SK-N-SH (cell line): Measurements from ENCODE around the gene MYLK3. TPM values are rescaled to one million over a fixed set of nuclear protein-coding genes. Genes with fewer than 3 reads are reported as not detected.

Source experiments
- CTCF ChIA-PET: fragments of 300-600, 350-600 bp; formaldehyde crosslinking; extraction: SDS; loops from one replicate; lab custom pipeline; 2021; lab: Yijun Ruan, JAX
- POLR2A ChIA-PET: fragments of 350-600 bp; sonication (Branson Sonifier 250); formaldehyde crosslinking; extraction: SDS; loops from one replicate; lab custom pipeline; 2020; ENCODE audit warnings: antibody characterized with exemption, inconsistent platforms; lab: Yijun Ruan, JAX
- DNase-seq: peaks from one replicate; pipeline ENCODE4 v3.0.0; 2012
- H2AFZ ChIP-seq: fragments of 200-600 bp; sonication (generic); 2 replicates; pipeline ENCODE4 v1.8.1; 2016; ENCODE audit warnings: antibody characterized with exemption, mild to moderate bottlenecking, low read depth
- H3F3A ChIP-seq: fragments of 200-600 bp; sonication (generic); replicated peaks from 2 replicates; pipeline ENCODE3; 2016; ENCODE audit warnings: antibody characterized with exemption, mild to moderate bottlenecking; ENCODE audit not compliant: insufficient read depth
- H3K27ac ChIP-seq, 2 experiments: fragments of 200-500 bp in 1 of 2; fragments of 200-600 bp in 1 of 2; sonication (Bioruptor generic) in 1 of 2; sonication (generic), shearing (Covaris generic) in 1 of 2; 2 replicates each; pipeline versions ENCODE4 v1.5.1 to v1.6.1; 2014 to 2016; ENCODE audit warnings: low read depth in 2 of 2, inconsistent platforms in 1 of 2, low read length in 1 of 2, mild to moderate bottlenecking in 1 of 2, mixed read lengths in 1 of 2
- H3K27me3 ChIP-seq: fragments of 200-600 bp; sonication (generic), shearing (Covaris generic); 2 replicates; pipeline ENCODE4 v1.6.1; 2016; ENCODE audit warnings: mixed run types; ENCODE audit not compliant: insufficient read depth
- H3K36me3 ChIP-seq, 2 experiments: fragments of 200-500 bp in 1 of 2; fragments of 200-600 bp in 1 of 2; sonication (Bioruptor generic) in 1 of 2; sonication (generic) in 1 of 2; replicated peaks in 1 of 2; 2 replicates each; pipeline versions ENCODE3 to v1.5.1; 2014 to 2016; ENCODE audit warnings: low read length in 1 of 2, mild to moderate bottlenecking in 1 of 2; ENCODE audit not compliant: insufficient read depth in 2 of 2, control insufficient read depth in 1 of 2
- H3K4me1 ChIP-seq, 2 experiments: fragments of 200-500 bp in 1 of 2; fragments of 200-600 bp in 1 of 2; sonication (Bioruptor generic) in 1 of 2; sonication (generic), shearing (Covaris generic) in 1 of 2; 2 replicates each; pipeline versions ENCODE4 v1.5.1 to v1.6.1; 2014 to 2016; ENCODE audit warnings: low read depth in 1 of 2, low read length in 1 of 2, mixed run types in 1 of 2; ENCODE audit not compliant: insufficient read depth in 2 of 2, control insufficient read depth in 1 of 2
- H3K4me2 ChIP-seq: fragments of 200-600 bp; sonication (generic), shearing (Covaris generic); 2 replicates; pipeline ENCODE4 v1.6.1; 2017; ENCODE audit warnings: mixed run types
- H3K4me3 ChIP-seq, 2 experiments: fragments of 200-500 bp in 1 of 2; fragments of 200-600 bp in 1 of 2; sonication (Bioruptor generic) in 1 of 2; sonication (generic), shearing (Covaris generic) in 1 of 2; 2 replicates each; pipeline versions ENCODE4 v1.5.1 to v1.8.1; 2014 to 2016; ENCODE audit warnings: low read depth in 2 of 2, inconsistent platforms in 1 of 2, low read length in 1 of 2, mild to moderate bottlenecking in 1 of 2, mixed read lengths in 1 of 2, moderate library complexity in 1 of 2
- H3K79me2 ChIP-seq: fragments of 200-600 bp; sonication (generic); 2 replicates; pipeline ENCODE4 v1.8.1; 2017; ENCODE audit warnings: mild to moderate bottlenecking; ENCODE audit not compliant: insufficient read depth
- H3K9ac ChIP-seq: fragments of 200-600 bp; sonication (generic); 2 replicates; pipeline ENCODE4 v1.6.1; 2017; ENCODE audit warnings: mixed run types
- H3K9me2 ChIP-seq: fragments of 200-600 bp; sonication (generic); 2 replicates; pipeline ENCODE4 v1.6.1; 2017; ENCODE audit warnings: mixed run types
- H3K9me3 ChIP-seq: fragments of 200-600 bp; sonication (generic); 2 replicates; pipeline ENCODE4 v1.6.1; 2017; ENCODE audit warnings: mixed run types, mild to moderate bottlenecking, moderate library complexity
- H4K20me1 ChIP-seq: fragments of 200-600 bp; sonication (generic); 2 replicates; pipeline ENCODE4 v1.6.1; 2017; ENCODE audit warnings: mild to moderate bottlenecking, mixed run types; ENCODE audit not compliant: insufficient read depth
- CHD2 ChIP-seq: fragments of 150-350 bp; IDR thresholded peaks from 2 replicates; pipeline ENCODE4 v1.6.1; 2018; ENCODE audit warnings: low read length; ENCODE audit not compliant: partially characterized antibody
- ELF1 ChIP-seq: IDR thresholded peaks from 2 replicates; pipeline ENCODE4 v1.4.0; 2012
- EP300 ChIP-seq, 2 experiments: IDR thresholded peaks; 2 replicates each; pipeline versions ENCODE4 v1.4.0 to v1.6.1; 2012; ENCODE audit warnings: borderline replicate concordance in 1 of 2, low read depth in 1 of 2, low read length in 1 of 2
- FOXJ3 ChIP-seq: sonication (generic); formaldehyde crosslinking; IDR thresholded peaks from 2 replicates; pipeline ENCODE4 v1.5.1; 2020; ENCODE audit warnings: mild to moderate bottlenecking, missing genetic modification reagents
- GABPA ChIP-seq: IDR thresholded peaks from 2 replicates; pipeline ENCODE4 v1.4.0; 2012; ENCODE audit warnings: low read depth, mild to moderate bottlenecking
- GATA2 ChIP-seq: sonication (generic); formaldehyde crosslinking; IDR thresholded peaks from 2 replicates; pipeline ENCODE4 v1.5.0; 2020; ENCODE audit warnings: mild to moderate bottlenecking, missing genetic modification reagents
- MEF2A ChIP-seq: IDR thresholded peaks from 2 replicates; pipeline ENCODE4 v1.4.0; 2012; ENCODE audit warnings: low read depth, borderline replicate concordance
- NRF1 ChIP-seq: IDR thresholded peaks from 2 replicates; pipeline ENCODE4 v1.6.1; 2012; ENCODE audit warnings: low read depth, mild to moderate bottlenecking, low read length
- POLR2AphosphoS5 ChIP-seq: IDR thresholded peaks from 2 replicates; pipeline ENCODE4 v1.6.1; 2012; ENCODE audit warnings: low read depth, low read length
- RAD21 ChIP-seq: IDR thresholded peaks from 2 replicates; pipeline ENCODE4 v1.6.1; 2012; ENCODE audit warnings: mild to moderate bottlenecking, low read length
- RCOR1 ChIP-seq: fragments of 150-350 bp; IDR thresholded peaks from 2 replicates; pipeline ENCODE4 v1.6.1; 2017; ENCODE audit warnings: antibody characterized with exemption, low read length
- SIN3A ChIP-seq: IDR thresholded peaks from 2 replicates; pipeline ENCODE4 v1.6.1; 2012; ENCODE audit warnings: low read depth, mild to moderate bottlenecking, low read length, moderate library complexity, borderline replicate concordance
- WGBS: methylation state at CpG from one replicate; pipeline ENCODE4 v1.1.6; 2017; ENCODE audit warnings: low lambda C conversion rate; 5-methylcytosine and 5-hydroxymethylcytosine counted together
- polyA plus RNA-seq, 3 experiments: library from polyadenylated mRNA; depleted of rRNA; stranded (reverse); fragments of >200 nt; gene quantifications; 2 replicates each; pipeline ENCODE4 v1.2.3, GENCODE V29; 2012
- TF ChIP-seq, protein P1 (sequence below): IDR thresholded peaks from 2 replicates; pipeline ENCODE4 v1.4.0; 2012; ENCODE audit warnings: low read depth, borderline replicate concordance
- TF ChIP-seq, protein P2 (sequence below): fragments of 200-600 bp; sonication (generic); IDR thresholded peaks from 2 replicates; pipeline ENCODE4 v1.6.1; 2017; ENCODE audit warnings: antibody characterized with exemption, mild to moderate bottlenecking, moderate library complexity
- TF ChIP-seq, protein P3 (sequence below): fragments of 150-350 bp; IDR thresholded peaks from 2 replicates; pipeline ENCODE4 v1.6.1; 2016; ENCODE audit warnings: mild to moderate bottlenecking, low read depth, low read length

Gene MYLK3
- polyA plus RNA-seq, 1 of the 3 experiments (the other 2 are of a cell fraction) = 0.05 TPM

DNA sequence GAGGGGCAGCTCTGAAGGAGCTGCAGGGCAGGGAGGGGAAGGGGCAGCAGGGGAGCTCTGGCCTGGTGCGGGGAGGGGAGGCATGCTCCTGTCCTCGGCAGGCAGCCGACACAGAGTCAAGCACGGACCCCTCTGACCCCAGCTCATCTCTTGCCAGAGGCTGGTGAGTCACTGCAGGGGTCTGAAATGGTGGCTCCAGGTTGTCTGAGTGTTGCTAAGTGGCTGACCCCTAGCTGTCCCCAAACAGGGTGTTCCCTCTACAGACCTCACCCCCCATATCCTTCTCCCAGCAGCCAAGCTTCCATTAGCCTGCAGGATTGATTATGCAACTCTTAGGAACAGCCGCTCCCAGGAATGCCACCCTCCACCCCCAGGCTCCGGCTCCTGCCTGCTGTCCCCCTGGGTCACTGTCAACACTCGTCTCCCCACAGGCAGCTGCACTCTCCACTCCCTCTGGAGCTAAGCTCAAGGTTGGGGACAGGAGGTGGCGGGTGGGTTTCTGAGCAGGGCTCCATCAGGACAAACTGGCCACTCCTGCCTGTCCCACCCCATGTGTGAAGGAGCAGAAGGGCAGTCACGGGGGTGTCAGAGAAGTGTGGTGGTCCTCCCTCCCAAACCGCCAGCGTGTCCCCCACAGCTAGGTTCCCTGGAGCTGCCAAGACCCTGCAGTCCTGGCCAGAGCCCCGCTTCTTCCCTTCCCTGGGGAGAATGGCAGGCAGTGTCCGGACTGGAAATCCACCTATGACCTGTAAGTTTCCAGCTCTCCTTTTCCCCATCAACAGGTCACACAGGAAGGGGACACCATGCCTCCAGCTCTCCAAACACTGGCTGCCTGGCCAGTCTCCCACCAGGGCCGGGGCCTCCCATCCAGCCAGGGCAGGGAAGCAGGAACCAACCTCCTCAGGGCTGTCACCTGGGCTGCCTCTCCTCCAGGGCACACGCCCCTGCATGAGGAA is 1.0 kb downstream of the MYLK3 start (continued):
- TF ChIP-seq, protein P1, sequence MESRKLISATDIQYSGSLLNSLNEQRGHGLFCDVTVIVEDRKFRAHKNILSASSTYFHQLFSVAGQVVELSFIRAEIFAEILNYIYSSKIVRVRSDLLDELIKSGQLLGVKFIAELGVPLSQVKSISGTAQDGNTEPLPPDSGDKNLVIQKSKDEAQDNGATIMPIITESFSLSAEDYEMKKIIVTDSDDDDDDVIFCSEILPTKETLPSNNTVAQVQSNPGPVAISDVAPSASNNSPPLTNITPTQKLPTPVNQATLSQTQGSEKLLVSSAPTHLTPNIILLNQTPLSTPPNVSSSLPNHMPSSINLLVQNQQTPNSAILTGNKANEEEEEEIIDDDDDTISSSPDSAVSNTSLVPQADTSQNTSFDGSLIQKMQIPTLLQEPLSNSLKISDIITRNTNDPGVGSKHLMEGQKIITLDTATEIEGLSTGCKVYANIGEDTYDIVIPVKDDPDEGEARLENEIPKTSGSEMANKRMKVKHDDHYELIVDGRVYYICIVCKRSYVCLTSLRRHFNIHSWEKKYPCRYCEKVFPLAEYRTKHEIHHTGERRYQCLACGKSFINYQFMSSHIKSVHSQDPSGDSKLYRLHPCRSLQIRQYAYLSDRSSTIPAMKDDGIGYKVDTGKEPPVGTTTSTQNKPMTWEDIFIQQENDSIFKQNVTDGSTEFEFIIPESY = no peak
- no peak for TF ChIP-seq EP300 (IDR thresholded peaks at IDR 0.05; ENCODE audit: borderline replicate concordance in 1 of 2, low read depth in 1 of 2, low read length in 1 of 2)
- no peak for TF ChIP-seq RAD21
- no peak for TF ChIP-seq NRF1
- TF ChIP-seq ELF1 = no peak

DNA sequence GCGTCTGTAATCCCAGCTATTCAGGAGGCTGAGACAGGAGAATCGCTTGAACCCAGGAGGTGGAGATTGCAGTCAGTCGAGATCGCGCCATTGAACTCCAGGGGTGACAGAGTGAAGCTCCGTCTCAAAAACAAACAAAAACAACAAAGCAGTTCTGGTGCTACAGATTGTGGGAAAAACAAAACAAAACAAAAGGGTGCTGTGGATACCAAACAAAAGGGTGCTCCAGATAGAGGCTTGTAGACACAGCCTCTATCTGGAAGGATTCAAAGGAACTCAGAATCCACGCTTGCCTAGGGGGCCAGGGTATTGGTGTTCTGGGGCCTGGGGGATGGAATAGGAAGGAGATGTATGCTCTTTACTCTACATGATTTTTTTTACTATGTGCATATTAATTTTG is 2.5 kb downstream of the MYLK3 start:
- Histone ChIP-seq H3K27ac (no peak overlapping the region), H3K79me2 (no peaks in the 10 kb centered on the region), H3K9ac (no peak overlapping the region), H3F3A (no peaks in the 10 kb centered on the region), H3K36me3 (no peaks in the 10 kb centered on the region), H3K4me2 (no peak overlapping the region), H3K9me2 (no peaks in the 10 kb centered on the region), H3K27me3 (no peaks in the 10 kb centered on the region), H3K9me3 (no peaks in the 10 kb centered on the region), H2AFZ (no peak overlapping the region), H3K4me1 (peaks cover 0 to 8% of the 10 kb centered on the region in 2 experiments; a peak in 1 of 4 replicates), H3K4me3 (no peak overlapping the region), H4K20me1 (no peaks in the 10 kb centered on the region)
- no peak for DNase-seq
- CTCF ChIA-PET = interaction anchor here (0.6 to 1.6 kb wide), 2 partner anchors 11 to 1371 kb away, joined by 3 to 4 read pairs; no protein-coding TSS in a partner anchor
- POLR2A ChIA-PET = no interaction called here
- WGBS = 87% methylated on average over 7 of the region's 7 CpGs
- TF ChIP-seq RAD21 (no peak), CHD2 (no peak), SIN3A (no peak), MEF2A (no peak), POLR2AphosphoS5 (no peak), ELF1 (no peak), FOXJ3 (CRISPR knock-in tag) (no peak), GABPA (no peak), RCOR1 (no peak), GATA2 (CRISPR knock-in tag) (no peak)
- TF ChIP-seq, protein P2, sequence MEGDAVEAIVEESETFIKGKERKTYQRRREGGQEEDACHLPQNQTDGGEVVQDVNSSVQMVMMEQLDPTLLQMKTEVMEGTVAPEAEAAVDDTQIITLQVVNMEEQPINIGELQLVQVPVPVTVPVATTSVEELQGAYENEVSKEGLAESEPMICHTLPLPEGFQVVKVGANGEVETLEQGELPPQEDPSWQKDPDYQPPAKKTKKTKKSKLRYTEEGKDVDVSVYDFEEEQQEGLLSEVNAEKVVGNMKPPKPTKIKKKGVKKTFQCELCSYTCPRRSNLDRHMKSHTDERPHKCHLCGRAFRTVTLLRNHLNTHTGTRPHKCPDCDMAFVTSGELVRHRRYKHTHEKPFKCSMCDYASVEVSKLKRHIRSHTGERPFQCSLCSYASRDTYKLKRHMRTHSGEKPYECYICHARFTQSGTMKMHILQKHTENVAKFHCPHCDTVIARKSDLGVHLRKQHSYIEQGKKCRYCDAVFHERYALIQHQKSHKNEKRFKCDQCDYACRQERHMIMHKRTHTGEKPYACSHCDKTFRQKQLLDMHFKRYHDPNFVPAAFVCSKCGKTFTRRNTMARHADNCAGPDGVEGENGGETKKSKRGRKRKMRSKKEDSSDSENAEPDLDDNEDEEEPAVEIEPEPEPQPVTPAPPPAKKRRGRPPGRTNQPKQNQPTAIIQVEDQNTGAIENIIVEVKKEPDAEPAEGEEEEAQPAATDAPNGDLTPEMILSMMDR = no peak
- TF ChIP-seq, protein P3, sequence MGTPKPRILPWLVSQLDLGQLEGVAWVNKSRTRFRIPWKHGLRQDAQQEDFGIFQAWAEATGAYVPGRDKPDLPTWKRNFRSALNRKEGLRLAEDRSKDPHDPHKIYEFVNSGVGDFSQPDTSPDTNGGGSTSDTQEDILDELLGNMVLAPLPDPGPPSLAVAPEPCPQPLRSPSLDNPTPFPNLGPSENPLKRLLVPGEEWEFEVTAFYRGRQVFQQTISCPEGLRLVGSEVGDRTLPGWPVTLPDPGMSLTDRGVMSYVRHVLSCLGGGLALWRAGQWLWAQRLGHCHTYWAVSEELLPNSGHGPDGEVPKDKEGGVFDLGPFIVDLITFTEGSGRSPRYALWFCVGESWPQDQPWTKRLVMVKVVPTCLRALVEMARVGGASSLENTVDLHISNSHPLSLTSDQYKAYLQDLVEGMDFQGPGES = no peak
